Measurements from ENCODE around the gene NAPEPLD. TPM values are rescaled to one million over a fixed set of nuclear protein-coding genes. Genes with fewer than 3 reads are reported as not detected.
"Not testable (repeated sequence)": the region's sequence is repeated elsewhere in the genome, so short reads cannot be mapped to it uniquely, and the experiment has no call there.

The NAPEPLD gene
- total RNA-seq, 4 donors from 2014 or later: 20.3 to 46.7 (median 34.4) TPM

GRCh38 chr7:103115771-103116170 is 33.1 kb downstream of the NAPEPLD start:
- DNase-seq: no peak
- Histone ChIP-seq H3K27ac (no peak overlapping the region), H3K9me3 (no peaks in the 10 kb centered on the region), H3K36me3 (peaks cover under 1 to 5% of the 10 kb centered on the region in 2 donors), H3K27me3 (no peaks in the 10 kb centered on the region), H3K4me3 (replicated peaks in 1 of 3) (no peak overlapping the region), H3K4me1 (no peaks in the 10 kb centered on the region)
- intact Hi-C loops (cut with DNase I): no loop called here
- 93 to 95% methylated on average over 4 of the region's 4 CpGs for WGBS, 2 donors
- TF ChIP-seq POLR2A (IDR thresholded peaks at IDR 0.05): no peak
- TF ChIP-seq CTCF (IDR thresholded peaks at IDR 0.05): no peak

- 95 to 96% methylated on average over 1 of the region's 1 CpG for WGBS, 2 donors
- no peaks in the 10 kb centered on the region for H3K36me3 ChIP-seq
- H3K4me1 ChIP-seq: no peaks in the 10 kb centered on the region
- intact Hi-C loops (cut with DNase I): no loop called here
- TF ChIP-seq POLR2A (IDR thresholded peaks at IDR 0.05): no peak
- TF ChIP-seq CTCF (IDR thresholded peaks at IDR 0.05): no peak
- no peak overlapping the region for H3K27ac ChIP-seq
- H3K9me3 ChIP-seq: no peaks in the 10 kb centered on the region
- no peaks in the 10 kb centered on the region for H3K27me3 ChIP-seq
- no peak for DNase-seq
- no peak overlapping the region for H3K4me3 ChIP-seq (replicated peaks in 1 of 3)
Measured at GRCh38 chr7:103114576-103115008, 34.3 kb downstream of the NAPEPLD start.

- WGBS, 2 donors: 97 to 99% methylated on average over 2 of the region's 2 CpGs
- DNase-seq: no peak
- no peaks in the 10 kb centered on the region for H3K9me3 ChIP-seq
- H3K4me1 ChIP-seq: no peaks in the 10 kb centered on the region
- intact Hi-C loops (cut with DNase I): no loop called here
- no peaks in the 10 kb centered on the region for H3K36me3 ChIP-seq
- no peak overlapping the region for H3K4me3 ChIP-seq (replicated peaks in 1 of 3)
- no peaks in the 10 kb centered on the region for H3K27me3 ChIP-seq
- H3K27ac ChIP-seq: no peak overlapping the region
- TF ChIP-seq POLR2A (IDR thresholded peaks at IDR 0.05) (no peak), CTCF (IDR thresholded peaks at IDR 0.05) (no peak)
Measured at GRCh38 chr7:103113164-103113563, 35.7 kb downstream of the NAPEPLD start.

GRCh38 chr7:103106703-103107070 is 42.2 kb downstream of the NAPEPLD start:
- H3K4me1 ChIP-seq; intact Hi-C loops (cut with DNase I); H3K27ac ChIP-seq; H3K9me3 ChIP-seq; H3K27me3 ChIP-seq; H3K4me3 ChIP-seq (replicated peaks in 1 of 3): not testable (repeated sequence)
- peaks cover 12 to 16% of the 10 kb centered on the region in 2 donors for H3K36me3 ChIP-seq
- 45 to 58% methylated on average over 5 to 6 of the region's 6 CpGs for WGBS, 2 donors
- DNase-seq: peak in 1 of 2 donors; percentile 1

GRCh38 chr7:103106005-103106702 is 42.7 kb downstream of the NAPEPLD start:
- peaks cover 12 to 16% of the 10 kb centered on the region in 2 donors for H3K36me3 ChIP-seq
- WGBS, 2 donors: 43 to 46% methylated on average over 12 of the region's 12 CpGs
- no peaks in the 10 kb centered on the region for H3K9me3 ChIP-seq
- H3K4me3 ChIP-seq (replicated peaks in 1 of 3): no peak overlapping the region
- intact Hi-C loops (cut with DNase I): no loop called here
- no peak overlapping the region for H3K27ac ChIP-seq
- H3K4me1 ChIP-seq: peaks cover 5 to 9% of the 10 kb centered on the region in 2 donors
- DNase-seq: peak; percentile 62 to 70
- no peak for TF ChIP-seq POLR2A (IDR thresholded peaks at IDR 0.05)
- no peak for TF ChIP-seq CTCF (IDR thresholded peaks at IDR 0.05)
- H3K27me3 ChIP-seq: no peaks in the 10 kb centered on the region
